ENCODE measurements around the gene NAT8.
"Not testable (repeated sequence)": the region's sequence is repeated elsewhere in the genome, so short reads cannot be mapped to it uniquely, and the experiment has no call there.

- TF ChIP-seq ARNT (IDR thresholded peaks at IDR 0.05); HDGF (IDR thresholded peaks at IDR 0.05; ENCODE audit: borderline replicate concordance); SP1 (IDR thresholded peaks at IDR 0.05); FOXM1 (IDR thresholded peaks at IDR 0.05; ENCODE audit: borderline replicate concordance); TARDBP (IDR thresholded peaks at IDR 0.05); SUZ12 (IDR thresholded peaks at IDR 0.05): not testable (repeated sequence)
Observed at GRCh38 chr2:73669976-73670375, 27.8 kb upstream of the NAT8 start.
